HUES6 (cell line): ENCODE data around the gene OR2B2.

Experiments used
- H3K27ac ChIP-seq: 2 replicates; pipeline ENCODE4 v1.7.0; 2013; ENCODE audit warnings: low read depth, mild to moderate bottlenecking, low read length, inconsistent platforms
- H3K27me3 ChIP-seq: 2 replicates; pipeline ENCODE4 v1.6.1; 2013; ENCODE audit warnings: low read length; ENCODE audit not compliant: control insufficient read depth, insufficient read depth
- H3K36me3 ChIP-seq: 2 replicates; pipeline ENCODE4 v1.6.1; 2013; ENCODE audit warnings: low read length; ENCODE audit not compliant: control insufficient read depth, insufficient read depth
- H3K4me1 ChIP-seq: 2 replicates; pipeline ENCODE4 v1.6.1; 2013; ENCODE audit warnings: low read length; ENCODE audit not compliant: control insufficient read depth, insufficient read depth
- H3K4me3 ChIP-seq: 2 replicates; pipeline ENCODE4 v1.5.1; 2013; ENCODE audit warnings: low read depth, low read length
- H3K9ac ChIP-seq: one replicate; pipeline ENCODE4 v1.6.1; 2013; ENCODE audit warnings: mild to moderate bottlenecking, low read length
- H3K9me3 ChIP-seq: 2 replicates; pipeline ENCODE4 v1.6.1; 2013; ENCODE audit warnings: low read depth, low read length; ENCODE audit not compliant: control insufficient read depth, insufficient read depth

OR2B2 gene

DNA sequence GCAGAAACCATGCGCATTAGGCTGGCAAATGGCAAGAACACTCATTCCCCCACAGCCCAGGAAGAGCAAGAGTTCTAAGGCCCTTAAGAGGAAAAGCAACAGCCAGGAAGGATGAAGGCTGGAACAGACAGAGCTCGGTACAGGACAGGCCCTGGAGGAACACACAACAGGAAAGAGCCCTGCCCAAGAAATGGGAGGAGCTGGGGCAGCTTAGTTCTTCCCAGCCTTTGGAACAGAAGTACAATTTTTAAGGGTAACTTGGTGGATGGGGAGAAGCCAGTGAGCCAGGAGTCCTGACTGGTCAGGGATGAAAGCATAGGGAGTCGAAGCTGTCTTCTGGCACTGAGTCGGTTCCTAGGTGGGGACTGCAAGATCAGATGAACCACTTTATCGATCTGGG is 32.4 kb downstream of the OR2B2 start:
- Histone ChIP-seq H3K27me3 (no peaks in the 10 kb centered on the region), H3K4me1 (peaks cover 3% of the 10 kb centered on the region; the same call in 1 of the 2 replicates), H3K27ac (no peak overlapping the region), H3K4me3 (no peak overlapping the region), H3K9me3 (no peaks in the 10 kb centered on the region), H3K9ac (no peak overlapping the region), H3K36me3 (no peaks in the 10 kb centered on the region)

DNA sequence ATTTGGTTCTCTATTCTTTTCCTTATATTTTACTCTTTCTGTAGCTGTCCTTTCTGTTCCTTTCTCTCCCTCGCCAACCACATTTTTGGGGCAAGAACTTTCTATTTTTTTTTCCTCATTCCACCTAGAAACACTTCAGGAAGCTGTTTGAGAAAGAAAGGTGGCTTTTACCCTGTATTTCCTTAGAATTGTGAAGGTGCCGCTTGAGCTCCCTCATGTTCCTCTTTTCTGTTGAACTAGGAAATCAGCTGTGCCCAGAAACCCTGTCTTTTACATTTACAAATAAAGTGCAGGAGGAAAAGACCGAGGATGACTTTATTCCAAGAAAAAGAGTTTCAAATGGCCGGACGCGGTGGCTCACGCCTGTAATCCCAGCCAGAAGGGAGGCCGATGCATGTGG is 38.2 kb downstream of the OR2B2 start:
- no peaks in the 10 kb centered on the region for H3K9me3 ChIP-seq
- no peaks in the 10 kb centered on the region for H3K36me3 ChIP-seq
- H3K9ac ChIP-seq: peak overlapping the region; percentile 95
- peak overlapping the region; percentile 72 for H3K4me3 ChIP-seq
- peak overlapping the region; percentile 95 for H3K27ac ChIP-seq
- no peaks in the 10 kb centered on the region for H3K27me3 ChIP-seq
- H3K4me1 ChIP-seq: peaks cover 21% of the 10 kb centered on the region

- H3K27me3 ChIP-seq: no peaks in the 10 kb centered on the region
- peaks cover 23% of the 10 kb centered on the region for H3K4me1 ChIP-seq
- H3K9me3 ChIP-seq: no peaks in the 10 kb centered on the region
- no peaks in the 10 kb centered on the region for H3K36me3 ChIP-seq
- H3K27ac ChIP-seq: peak overlapping the region; percentile 95
- H3K4me3 ChIP-seq: peak overlapping the region; percentile 72
- peak overlapping the region; percentile 95 for H3K9ac ChIP-seq
These were observed 38.9 kb downstream of the OR2B2 start for GRCh38 chr6:27873021-27873940.

- Histone ChIP-seq H3K4me1 (peaks cover 30% of the 10 kb centered on the region), H3K27ac (peak overlapping the region; percentile 95), H3K9ac (peak overlapping the region; percentile 95)
These were observed 39.6 kb downstream of the OR2B2 start for GRCh38 chr6:27872642-27873020.

GRCh38 chr6:27871924-27872638 is 40.1 kb downstream of the OR2B2 start:
- H3K4me3 ChIP-seq: peak overlapping the region; percentile 72
- no peaks in the 10 kb centered on the region for H3K9me3 ChIP-seq
- H3K4me1 ChIP-seq: peaks cover 31% of the 10 kb centered on the region
- no peaks in the 10 kb centered on the region for H3K36me3 ChIP-seq
- peak overlapping the region; percentile 95 for H3K27ac ChIP-seq
- peak overlapping the region; percentile 95 for H3K9ac ChIP-seq
- no peaks in the 10 kb centered on the region for H3K27me3 ChIP-seq

More at GRCh38 chr6:27872642-27873020, 39.6 kb downstream of the OR2B2 start:
- no peaks in the 10 kb centered on the region for H3K36me3 ChIP-seq
- peak overlapping the region; percentile 72 for H3K4me3 ChIP-seq
- no peaks in the 10 kb centered on the region for H3K27me3 ChIP-seq
- no peaks in the 10 kb centered on the region for H3K9me3 ChIP-seq

DNA sequence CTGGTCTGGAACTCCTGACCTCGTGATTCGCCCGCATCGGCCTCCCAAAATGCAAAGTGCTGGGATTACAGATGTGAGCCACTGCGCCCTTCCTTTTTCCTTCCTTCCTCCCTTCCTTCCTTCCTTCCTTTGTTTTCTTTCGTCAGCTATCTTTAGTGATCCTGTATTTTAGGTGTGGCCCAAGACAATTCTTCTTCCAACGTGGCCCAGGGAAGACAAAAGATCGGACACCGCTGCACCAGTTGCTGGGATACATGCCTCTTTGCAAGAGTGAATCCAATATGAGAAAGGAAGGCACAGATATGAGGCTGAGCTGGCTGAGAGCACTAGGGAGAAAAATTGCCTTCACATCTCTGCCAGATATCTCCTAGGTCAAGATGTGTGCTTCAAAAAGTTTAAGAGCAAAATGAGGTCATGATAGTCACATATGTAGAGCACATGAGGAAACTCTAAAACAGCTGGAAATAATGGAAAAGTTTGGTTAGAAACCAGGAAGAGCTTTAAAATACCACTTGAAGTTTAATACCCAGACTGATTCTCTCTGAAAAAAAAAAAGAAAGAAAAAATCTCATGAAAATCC is 41.8 kb downstream of the OR2B2 start:
- Histone ChIP-seq H3K4me3 (no peak overlapping the region), H3K36me3 (no peaks in the 10 kb centered on the region), H3K4me1 (peaks cover 31% of the 10 kb centered on the region), H3K9me3 (no peaks in the 10 kb centered on the region), H3K27ac (peak overlapping the region; percentile 90), H3K9ac (peak overlapping the region; percentile 95), H3K27me3 (no peaks in the 10 kb centered on the region)

GRCh38 chr6:27868311-27868710 is 43.9 kb downstream of the OR2B2 start:
- no peaks in the 10 kb centered on the region for H3K36me3 ChIP-seq
- H3K9ac ChIP-seq: peak overlapping the region; percentile 96
- peak overlapping the region; percentile 99 for H3K27ac ChIP-seq
- H3K9me3 ChIP-seq: no peaks in the 10 kb centered on the region
- peaks cover 18% of the 10 kb centered on the region for H3K4me1 ChIP-seq
- H3K4me3 ChIP-seq: peak overlapping the region; percentile 74
- H3K27me3 ChIP-seq: no peaks in the 10 kb centered on the region

GRCh38 chr6:27867945-27868300 is 44.3 kb downstream of the OR2B2 start:
- no peaks in the 10 kb centered on the region for H3K27me3 ChIP-seq
- peak overlapping the region; percentile 99 for H3K27ac ChIP-seq
- H3K36me3 ChIP-seq: no peaks in the 10 kb centered on the region
- peak overlapping the region; percentile 96 for H3K9ac ChIP-seq
- peaks cover 21% of the 10 kb centered on the region for H3K4me1 ChIP-seq
- peak overlapping the region; percentile 74 for H3K4me3 ChIP-seq
- H3K9me3 ChIP-seq: no peaks in the 10 kb centered on the region

GRCh38 chr6:27867051-27867944 is 44.9 kb downstream of the OR2B2 start:
- Histone ChIP-seq H3K36me3 (no peaks in the 10 kb centered on the region), H3K27ac (peak overlapping the region; percentile 99), H3K9me3 (no peaks in the 10 kb centered on the region), H3K27me3 (no peaks in the 10 kb centered on the region), H3K4me1 (peaks cover 25% of the 10 kb centered on the region), H3K4me3 (peak overlapping the region; percentile 74), H3K9ac (peak overlapping the region; percentile 96)

DNA sequence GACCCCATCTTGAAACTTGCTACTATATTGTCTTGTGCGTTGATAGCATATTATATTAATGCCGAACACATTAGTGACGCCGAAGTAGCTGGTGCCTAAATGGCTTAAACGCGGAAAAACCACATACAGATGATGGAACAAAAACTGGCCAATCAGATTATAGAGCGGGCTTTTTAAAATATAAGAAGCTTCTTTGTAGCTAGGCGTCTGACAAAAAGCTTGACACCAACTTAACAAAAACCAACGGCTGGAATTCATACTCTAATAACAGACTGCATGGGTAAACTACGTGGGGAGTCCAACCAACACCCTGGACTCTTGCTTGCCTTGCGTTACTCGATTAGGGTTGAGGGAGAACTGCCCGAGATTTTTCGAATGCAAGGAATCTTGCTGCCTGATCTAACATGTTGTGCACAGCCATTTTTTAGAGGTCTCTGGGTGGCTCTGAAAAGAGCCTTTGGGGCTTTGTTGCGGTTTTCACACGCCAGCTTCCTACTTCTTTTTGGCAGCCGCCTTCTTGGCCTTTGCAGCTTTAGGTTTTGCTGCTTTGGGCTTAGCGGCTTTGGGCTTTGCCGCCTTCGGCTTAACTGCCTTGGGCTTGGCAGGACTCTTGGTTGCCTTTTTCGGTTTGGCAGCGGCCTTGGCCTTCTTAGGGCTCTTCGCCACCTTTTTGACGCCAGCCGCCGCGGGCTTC is 45.7 kb downstream of the OR2B2 start:
- Histone ChIP-seq H3K27me3 (no peaks in the 10 kb centered on the region), H3K9ac (peak overlapping the region; percentile 96), H3K4me3 (peak overlapping the region; percentile 74), H3K27ac (peak overlapping the region; percentile 99), H3K36me3 (no peaks in the 10 kb centered on the region), H3K4me1 (peaks cover 25% of the 10 kb centered on the region), H3K9me3 (no peaks in the 10 kb centered on the region)
